PC-9 (cell line): ENCODE data around the gene ARFGAP3. TPM values are rescaled to one million over a fixed set of nuclear protein-coding genes. Genes with fewer than 3 reads are reported as not detected.

Source experiments
- BruUV-seq: library from RNA; stranded (reverse); fragments of 400-500 nt; replicated peaks from 2 replicates; lab custom pipeline; 2021; lab: Mats Ljungman, UMichigan
- CTCF ChIA-PET: fragments of 300-600 bp; sonication (Branson Sonifier 250); formaldehyde crosslinking; loops from one replicate; lab custom pipeline; 2022; ENCODE audit warnings: antibody characterized with exemption; lab: Charles Lee
- POLR2A ChIA-PET: fragments of 300-600 bp; sonication (Branson Sonifier 250); formaldehyde crosslinking; loops from one replicate; lab custom pipeline; 2022; ENCODE audit warnings: antibody characterized with exemption; ENCODE audit not compliant: unreplicated experiment; lab: Charles Lee
- DNase-seq, 2 experiments: peaks; one replicate each; pipeline versions ENCODE4 v3.0.0 to v3.0.0-alpha.2; 2015 to 2022; ENCODE audit warnings: mixed read lengths in 1 of 2
- H2AFZ ChIP-seq: fragments of 200-600 bp; sonication (generic); 2 replicates; pipeline ENCODE4 v1.8.1; 2017; ENCODE audit warnings: antibody characterized with exemption
- H3F3A ChIP-seq: fragments of 200-600 bp; sonication (generic); 2 replicates; pipeline ENCODE4 v1.8.1; 2017; ENCODE audit warnings: antibody characterized with exemption, mild to moderate bottlenecking, low read depth; ENCODE audit not compliant: insufficient read depth
- H3K27ac ChIP-seq: fragments of 200-600 bp; sonication (generic); 2 replicates; pipeline ENCODE4 v1.6.1; 2016; ENCODE audit warnings: mixed run types
- H3K27me3 ChIP-seq: fragments of 200-600 bp; sonication (generic); 2 replicates; pipeline ENCODE4 v1.6.1; 2016; ENCODE audit warnings: low read depth, mixed run types; ENCODE audit not compliant: insufficient read depth
- H3K36me3 ChIP-seq: fragments of 200-600 bp; sonication (generic); 2 replicates; pipeline ENCODE4 v1.6.1; 2016; ENCODE audit warnings: low read depth, mixed run types
- H3K4me1 ChIP-seq: fragments of 200-600 bp; sonication (generic); replicated peaks from 2 replicates; pipeline ENCODE4 v1.6.1; 2016; ENCODE audit warnings: mixed run types; ENCODE audit not compliant: insufficient read depth
- H3K4me2 ChIP-seq: fragments of 200-600 bp; sonication (generic); 2 replicates; pipeline ENCODE4 v1.6.1; 2017; ENCODE audit warnings: mixed run types
- H3K4me3 ChIP-seq: fragments of 200-600 bp; sonication (generic); 2 replicates; pipeline ENCODE4 v1.6.1; 2016; ENCODE audit warnings: mixed run types
- H3K79me2 ChIP-seq: fragments of 200-600 bp; sonication (generic); 2 replicates; pipeline ENCODE4 v1.6.1; 2017; ENCODE audit warnings: low read depth, mixed run types
- H3K9me2 ChIP-seq: fragments of 200-600 bp; sonication (generic); 2 replicates; pipeline ENCODE4 v1.8.1; 2017; ENCODE audit warnings: mild to moderate bottlenecking; ENCODE audit not compliant: insufficient read depth
- H3K9me3 ChIP-seq: fragments of 200-600 bp; sonication (generic); 2 replicates; pipeline ENCODE4 v1.8.1; 2016; ENCODE audit warnings: low read depth; ENCODE audit not compliant: insufficient read depth
- H4K20me1 ChIP-seq: fragments of 200-600 bp; sonication (generic); 2 replicates; pipeline ENCODE4 v1.8.1; 2017; ENCODE audit not compliant: insufficient read depth
- EZH2 ChIP-seq: fragments of 200-600 bp; sonication (generic); IDR thresholded peaks from 2 replicates; pipeline ENCODE4 v1.8.0; 2017; ENCODE audit warnings: antibody characterized with exemption, low read depth
- intact Hi-C: fragments of 100-400 bp; cut with micrococcal nuclease; formaldehyde crosslinking; loops from one replicate; pipeline ENCODE4 v1.10.0; 2022; ENCODE audit not compliant: unreplicated experiment
- total RNA-seq: library from RNA; stranded (reverse); gene quantifications from 2 replicates; pipeline ENCODE4 v1.2.3, GENCODE V29; 2021
- TF ChIP-seq, protein P1 (sequence below): fragments of 200-600 bp; sonication (generic); conservative IDR thresholded peaks from 2 replicates; pipeline ENCODE4 v1.6.1; 2017; ENCODE audit warnings: mixed run types, antibody characterized with exemption, mild to moderate bottlenecking, moderate library complexity

The ARFGAP3 gene
- total RNA-seq, 1 experiment from 2014 or later = 29.1 TPM

- no peaks in the 10 kb centered on the region for H3K4me1 ChIP-seq
- no peak overlapping the region for H3K4me2 ChIP-seq
- no peaks in the 10 kb centered on the region; the same call in 1 of the 2 replicates for H3F3A ChIP-seq
- no peaks in the 10 kb centered on the region for H3K79me2 ChIP-seq
- intact Hi-C loops = no loop called here
- no peak overlapping the region for H2AFZ ChIP-seq
- H3K27me3 ChIP-seq = no peaks in the 10 kb centered on the region
- H3K9me2 ChIP-seq = no peaks in the 10 kb centered on the region
- no peak for DNase-seq
- peaks cover 14% of the 10 kb centered on the region; the same call in 1 of the 2 replicates for H3K36me3 ChIP-seq
- TF ChIP-seq EZH2 = no peak
- TF ChIP-seq, protein P1, sequence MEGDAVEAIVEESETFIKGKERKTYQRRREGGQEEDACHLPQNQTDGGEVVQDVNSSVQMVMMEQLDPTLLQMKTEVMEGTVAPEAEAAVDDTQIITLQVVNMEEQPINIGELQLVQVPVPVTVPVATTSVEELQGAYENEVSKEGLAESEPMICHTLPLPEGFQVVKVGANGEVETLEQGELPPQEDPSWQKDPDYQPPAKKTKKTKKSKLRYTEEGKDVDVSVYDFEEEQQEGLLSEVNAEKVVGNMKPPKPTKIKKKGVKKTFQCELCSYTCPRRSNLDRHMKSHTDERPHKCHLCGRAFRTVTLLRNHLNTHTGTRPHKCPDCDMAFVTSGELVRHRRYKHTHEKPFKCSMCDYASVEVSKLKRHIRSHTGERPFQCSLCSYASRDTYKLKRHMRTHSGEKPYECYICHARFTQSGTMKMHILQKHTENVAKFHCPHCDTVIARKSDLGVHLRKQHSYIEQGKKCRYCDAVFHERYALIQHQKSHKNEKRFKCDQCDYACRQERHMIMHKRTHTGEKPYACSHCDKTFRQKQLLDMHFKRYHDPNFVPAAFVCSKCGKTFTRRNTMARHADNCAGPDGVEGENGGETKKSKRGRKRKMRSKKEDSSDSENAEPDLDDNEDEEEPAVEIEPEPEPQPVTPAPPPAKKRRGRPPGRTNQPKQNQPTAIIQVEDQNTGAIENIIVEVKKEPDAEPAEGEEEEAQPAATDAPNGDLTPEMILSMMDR = no peak
- H3K4me3 ChIP-seq = no peak overlapping the region
- no peak overlapping the region for H3K27ac ChIP-seq
- H3K9me3 ChIP-seq = no peaks in the 10 kb centered on the region
- ChIA-PET CTCF (no interaction called here), POLR2A (no interaction called here)
- no peaks in the 10 kb centered on the region for H4K20me1 ChIP-seq
- no TSS peak for BruUV-seq
Observed at GRCh38 chr22:42814215-42814614, 42.9 kb downstream of the ARFGAP3 start.

- Histone ChIP-seq H3K27ac (no peak overlapping the region), H2AFZ (no peak overlapping the region), H3K9me3 (no peaks in the 10 kb centered on the region), H3K79me2 (no peaks in the 10 kb centered on the region), H3K4me2 (no peak overlapping the region), H3K9me2 (no peaks in the 10 kb centered on the region), H3K27me3 (no peaks in the 10 kb centered on the region), H3K36me3 (peaks cover 17% of the 10 kb centered on the region; the same call in 1 of the 2 replicates), H3F3A (no peaks in the 10 kb centered on the region; the same call in 1 of the 2 replicates), H4K20me1 (no peaks in the 10 kb centered on the region), H3K4me1 (no peaks in the 10 kb centered on the region), H3K4me3 (no peak overlapping the region)
- no peak for DNase-seq
- POLR2A ChIA-PET = no interaction called here
- intact Hi-C loops = no loop called here
- CTCF ChIA-PET = no interaction called here
- BruUV-seq = no TSS peak
- TF ChIP-seq EZH2 = no peak
- TF ChIP-seq, protein P1 = no peak
Observed at GRCh38 chr22:42813501-42813900, 43.6 kb downstream of the ARFGAP3 start.

DNA sequence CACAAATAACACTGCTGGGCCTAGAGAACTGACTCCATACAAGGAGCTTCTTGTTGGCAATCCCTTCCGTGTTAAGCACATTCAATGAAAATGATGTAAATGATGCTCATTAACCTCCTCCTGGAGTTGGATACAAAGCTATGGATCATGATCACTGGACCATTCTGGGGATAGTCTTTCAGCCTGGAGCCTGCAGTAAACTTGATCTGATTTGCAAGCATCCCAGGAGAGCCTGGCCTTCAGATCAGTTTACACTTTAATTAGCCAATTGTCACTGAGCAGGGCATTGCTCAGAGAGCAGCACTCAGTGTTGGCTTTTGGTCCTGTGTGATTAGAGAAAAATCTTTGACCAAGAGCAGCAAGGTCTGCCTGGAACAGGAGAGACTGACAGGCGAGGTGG, 45.6 kb downstream of the ARFGAP3 start:
- Histone ChIP-seq H3K4me3 (no peak overlapping the region), H3K4me2 (no peak overlapping the region), H4K20me1 (no peaks in the 10 kb centered on the region), H3K9me3 (no peaks in the 10 kb centered on the region), H3F3A (no peaks in the 10 kb centered on the region), H3K79me2 (no peaks in the 10 kb centered on the region), H3K27me3 (no peaks in the 10 kb centered on the region), H2AFZ (no peak overlapping the region), H3K27ac (no peak overlapping the region), H3K9me2 (no peaks in the 10 kb centered on the region), H3K36me3 (peaks cover 22% of the 10 kb centered on the region), H3K4me1 (no peaks in the 10 kb centered on the region)
- DNase-seq = no peak
- no TSS peak for BruUV-seq
- POLR2A ChIA-PET = no interaction called here
- CTCF ChIA-PET = interaction anchor here (0.5 kb wide), 1 partner anchor 39 kb away, joined by 4 read pairs; no protein-coding TSS in a partner anchor
- intact Hi-C loops = no loop called here
- no peak for TF ChIP-seq EZH2
- TF ChIP-seq, protein P1 = no peak
